IMR-90 (cell line): ENCODE results near the gene INO80E. TPM values are rescaled to one million over a fixed set of nuclear protein-coding genes. Genes with fewer than 3 reads are reported as not detected.
A peak's percentile ranks its signal among the peaks of the same experiment; 100 is the strongest.

ENCODE experiments used
- ATAC-seq: fragments of 200-7000 bp; cut with Tn5 transposase; 2 replicates; pipeline ENCODE4 v1.9.1; 2020; ENCODE audit warnings: low read depth, mild to moderate bottlenecking, moderate library complexity
- BruUV-seq: library from RNA; stranded (reverse); fragments of 400-500 nt; replicated peaks from 2 replicates; lab custom pipeline; 2021; lab: Mats Ljungman, UMichigan
- CTCF ChIA-PET: fragments of 300-600 bp; formaldehyde crosslinking; extraction: SDS; loops from one replicate; lab custom pipeline; 2021; ENCODE audit warnings: antibody characterized with exemption; lab: Yijun Ruan, JAX
- POLR2A ChIA-PET: fragments of 300-600 bp; sonication (Branson Sonifier 250); formaldehyde crosslinking; loops from one replicate; lab custom pipeline; 2022; ENCODE audit warnings: antibody characterized with exemption; ENCODE audit not compliant: unreplicated experiment; lab: Charles Lee
- DNase-seq: peaks from one replicate; pipeline ENCODE4 v3.0.0; 2013
- H2AFZ ChIP-seq: replicated peaks from 2 replicates; pipeline ENCODE3; 2013; ENCODE audit warnings: low read length, mild to moderate bottlenecking; ENCODE audit not compliant: poor library complexity
- H2AK5ac ChIP-seq: 2 replicates; pipeline ENCODE4 v1.6.1; 2013; ENCODE audit warnings: low read depth, low read length, inconsistent platforms
- H2AK9ac ChIP-seq: replicated peaks from 2 replicates; pipeline ENCODE3; 2013; ENCODE audit warnings: mild to moderate bottlenecking, low read depth, low read length, moderate library complexity; ENCODE audit not compliant: poor library complexity
- H2BK120ac ChIP-seq: 2 replicates; pipeline ENCODE4 v1.6.1; 2013; ENCODE audit warnings: low read depth, low read length, inconsistent platforms
- H2BK15ac ChIP-seq: 3 replicates; pipeline ENCODE4 v1.6.1; 2013; ENCODE audit warnings: low read depth, low read length, inconsistent platforms
- H2BK20ac ChIP-seq: 2 replicates; pipeline ENCODE4 v1.6.1; 2013; ENCODE audit warnings: low read depth, mild to moderate bottlenecking, inconsistent platforms, low read length, moderate library complexity
- H2BK5ac ChIP-seq: 2 replicates; pipeline ENCODE4 v1.6.1; 2013; ENCODE audit warnings: mild to moderate bottlenecking, low read depth, low read length, inconsistent platforms; ENCODE audit not compliant: poor library complexity, severe bottlenecking
- H3K14ac ChIP-seq: replicated peaks from 2 replicates; pipeline ENCODE4 v1.6.1; 2013; ENCODE audit warnings: low read depth, low read length, inconsistent platforms
- H3K18ac ChIP-seq: 2 replicates; pipeline ENCODE4 v1.6.1; 2013; ENCODE audit warnings: low read depth, low read length, control low read depth
- H3K23ac ChIP-seq: 2 replicates; pipeline ENCODE4 v1.6.1; 2013; ENCODE audit warnings: low read depth, low read length, inconsistent platforms
- H3K27ac ChIP-seq: 2 replicates; pipeline ENCODE4 v1.5.1; 2013; ENCODE audit warnings: mild to moderate bottlenecking, control low read depth, low read length; ENCODE audit not compliant: insufficient read depth
- H3K27me3 ChIP-seq: 2 replicates; pipeline ENCODE4 v1.6.1; 2013; ENCODE audit warnings: low read length; ENCODE audit not compliant: control insufficient read depth, insufficient read depth
- H3K36me3 ChIP-seq: 2 replicates; pipeline ENCODE4 v1.6.1; 2013; ENCODE audit warnings: low read length, mixed read lengths; ENCODE audit not compliant: control insufficient read depth, insufficient read depth
- H3K4ac ChIP-seq: 2 replicates; pipeline ENCODE4 v1.6.1; 2013; ENCODE audit warnings: low read depth, low read length, inconsistent platforms
- H3K4me1 ChIP-seq: 2 replicates; pipeline ENCODE4 v1.6.1; 2013; ENCODE audit warnings: low read length, mixed read lengths; ENCODE audit not compliant: control insufficient read depth, insufficient read depth
- H3K4me2 ChIP-seq: 2 replicates; pipeline ENCODE4 v1.6.1; 2013; ENCODE audit warnings: low read depth, mild to moderate bottlenecking, control low read depth, low read length, moderate library complexity
- H3K4me3 ChIP-seq: 2 replicates; pipeline ENCODE4 v1.5.1; 2013; ENCODE audit warnings: low read depth, mild to moderate bottlenecking, control low read depth, low read length, moderate library complexity; ENCODE audit not compliant: insufficient read depth
- H3K56ac ChIP-seq: 2 replicates; pipeline ENCODE4 v1.6.1; 2013; ENCODE audit warnings: low read length, inconsistent platforms; ENCODE audit not compliant: insufficient read depth; ENCODE audit errors: extremely low read depth
- H3K79me1 ChIP-seq, 2 experiments: 2 replicates each; pipeline ENCODE4 v1.6.1; 2013; ENCODE audit warnings: low read length in 2 of 2, inconsistent platforms in 1 of 2, low read depth in 1 of 2
- H3K9ac ChIP-seq: 2 replicates; pipeline ENCODE4 v1.6.1; 2013; ENCODE audit warnings: low read depth, low read length, control low read depth
- H3K9me1 ChIP-seq: 2 replicates; pipeline ENCODE4 v1.6.1; 2013; ENCODE audit warnings: low read length, inconsistent platforms; ENCODE audit not compliant: insufficient read depth
- H3K9me3 ChIP-seq: 2 replicates; pipeline ENCODE4 v1.6.1; 2013; ENCODE audit warnings: low read length; ENCODE audit not compliant: control insufficient read depth, insufficient read depth
- H4K20me1 ChIP-seq: 2 replicates; pipeline ENCODE4 v1.6.1; 2013; ENCODE audit warnings: low read length, inconsistent platforms; ENCODE audit not compliant: insufficient read depth
- H4K5ac ChIP-seq: 2 replicates; pipeline ENCODE4 v1.6.1; 2013; ENCODE audit warnings: mild to moderate bottlenecking, low read depth, low read length, control low read depth
- H4K8ac ChIP-seq, 2 experiments: 2 replicates each; pipeline ENCODE4 v1.6.1; 2013; ENCODE audit warnings: low read depth in 2 of 2, low read length in 2 of 2, control low read depth in 1 of 2, inconsistent platforms in 1 of 2
- H4K91ac ChIP-seq: 2 replicates; pipeline ENCODE4 v1.6.1; 2013; ENCODE audit warnings: low read depth, low read length, inconsistent platforms; ENCODE audit not compliant: insufficient read depth
- MXI1 ChIP-seq: IDR thresholded peaks from 2 replicates; pipeline ENCODE4 v1.6.1; 2012; ENCODE audit warnings: low read depth, mild to moderate bottlenecking, low read length, moderate library complexity, borderline replicate concordance
- NFE2L2 ChIP-seq: fragments of 150-350 bp; IDR thresholded peaks from 2 replicates; pipeline ENCODE4 v1.6.1; 2016; ENCODE audit warnings: low read depth, mild to moderate bottlenecking, low read length
- RAD21 ChIP-seq: IDR thresholded peaks from 2 replicates; pipeline ENCODE4 v1.6.1; 2012; ENCODE audit warnings: low read length, improper control_type of control experiment
- RCOR1 ChIP-seq: IDR thresholded peaks from 2 replicates; pipeline ENCODE4 v1.6.1; 2012; ENCODE audit warnings: mild to moderate bottlenecking, low read length, improper control_type of control experiment; ENCODE audit not compliant: insufficient replicate concordance
- RFX5 ChIP-seq: IDR thresholded peaks from 2 replicates; pipeline ENCODE4 v1.8.0; 2012; ENCODE audit warnings: low read depth, mild to moderate bottlenecking, low read length, moderate library complexity
- SMC3 ChIP-seq: fragments of 150-350 bp; IDR thresholded peaks from 2 replicates; pipeline ENCODE4 v1.6.1; 2016; ENCODE audit warnings: low read depth, mild to moderate bottlenecking, antibody characterized with exemption, low read length, moderate library complexity
- USF2 ChIP-seq: fragments of 150-350 bp; IDR thresholded peaks from 2 replicates; pipeline ENCODE4 v1.6.1; 2017; ENCODE audit warnings: mild to moderate bottlenecking, antibody characterized with exemption, low read length, low read depth
- WGBS, 2 experiments: methylation state at CpG; one replicate each; pipeline versions ENCODE4 v1.1.5 to v1.1.7; 2013; ENCODE audit warnings: missing lambda C conversion rate in 2 of 2; ENCODE audit not compliant: insufficient read length in 1 of 2; ENCODE audit errors: extremely low coverage in 2 of 2; 5-methylcytosine and 5-hydroxymethylcytosine counted together
- dilution Hi-C: fragments of 300-500 bp; cut with HindIII; formaldehyde crosslinking; loops from one replicate; pipeline ENCODE4 v1.14.3; 2018; ENCODE audit warnings: low sequenced_read_pairs; ENCODE audit not compliant: unreplicated experiment
- in situ Hi-C: fragments of 300-500 bp; cut with MboI; formaldehyde crosslinking; loops from 3 replicates; pipeline ENCODE4 v1.14.3; 2019; ENCODE audit warnings: low sequenced_read_pairs, inconsistent platforms, mixed read lengths
- intact Hi-C: fragments of 100-400 bp; cut with micrococcal nuclease; formaldehyde crosslinking; loops from 2 replicates; pipeline ENCODE4 v1.10.0; 2022
- polyA plus RNA-seq, 3 experiments: library from polyadenylated mRNA; depleted of rRNA; stranded (reverse); fragments of >200 nt; gene quantifications; 2 replicates each; pipeline ENCODE4 v1.2.3, GENCODE V29; 2012; ENCODE audit warnings: low replicate concordance in 1 of 3
- total RNA-seq: library from RNA; depleted of rRNA; stranded (reverse); fragments of >200 nt; gene quantifications from 2 replicates; pipeline ENCODE4 v1.2.3, GENCODE V29; 2012

Gene INO80E
- total and polyA plus RNA-seq, 2 of the 4 experiments (the other 2 are of a cell fraction): 40.9 to 42.1 TPM

- Histone ChIP-seq H3K79me1 (peaks cover 16 to 32% of the 10 kb centered on the region in 2 experiments; a peak in 3 of 4 replicates), H3K4me3 (no peak overlapping the region), H2AK9ac (no peak overlapping the region), H3K56ac (no peak overlapping the region), H4K8ac (no peak overlapping the region), H2AK5ac (no peak overlapping the region), H3K36me3 (peaks cover 18% of the 10 kb centered on the region), H3K4me2 (no peak overlapping the region), H3K14ac (no peak overlapping the region), H3K9me3 (no peaks in the 10 kb centered on the region), H3K27ac (no peak overlapping the region), H3K4ac (no peak overlapping the region), H3K4me1 (peaks cover 3% of the 10 kb centered on the region), H4K91ac (no peak overlapping the region), H2BK20ac (no peak overlapping the region), H2AFZ (peak overlapping the region; percentile 13), H3K18ac (no peak overlapping the region), H3K27me3 (no peaks in the 10 kb centered on the region), H2BK5ac (no peak overlapping the region), H3K9me1 (peaks cover 7% of the 10 kb centered on the region; the same call in 1 of the 2 replicates), H4K5ac (no peak overlapping the region), H4K20me1 (no peaks in the 10 kb centered on the region), H2BK15ac (no peak overlapping the region), H3K9ac (no peak overlapping the region), H2BK120ac (no peak overlapping the region), H3K23ac (no peak overlapping the region)
- POLR2A ChIA-PET: no interaction called here
- no TSS peak for BruUV-seq
- dilution Hi-C loops (no loop called here), in situ Hi-C loops (no loop called here), intact Hi-C loops (no loop called here)
- no peak for DNase-seq
- CTCF ChIA-PET: no interaction called here
- no peak for TF ChIP-seq SMC3
- TF ChIP-seq RFX5: no peak
- no peak for TF ChIP-seq NFE2L2
- TF ChIP-seq RCOR1: no peak
- TF ChIP-seq USF2: no peak
- no peak for TF ChIP-seq RAD21
- TF ChIP-seq MXI1: no peak
- no peak for ATAC-seq
- WGBS, 2 experiments: 77% methylated on average over 8 of the region's 33 CpGs; no CpG with 5 or more reads in 1 of the 2 experiments
These were observed 4.9 kb downstream of the INO80E start for GRCh38 chr16:30000735-30001631.
